Activated B cell treated with CpG ODN at 0.5 μM for 24 hours (primary cell): Measurements from ENCODE around the gene PLD4. TPM values are rescaled to one million over a fixed set of nuclear protein-coding genes. Genes with fewer than 3 reads are reported as not detected.
"Not testable (repeated sequence)": the region's sequence is repeated elsewhere in the genome, so short reads cannot be mapped to it uniquely, and the experiment has no call there.

Experiments
- ATAC-seq: fragments of 200-7000 bp; cut with Tn5 transposase; one replicate; pipeline ENCODE4 v1.10.0; 2021; ENCODE audit warnings: low read depth, mild to moderate bottlenecking, moderate library complexity
- CTCF ChIA-PET: fragments of 350-600 bp; sonication (Branson Sonifier 250); formaldehyde crosslinking; loops from one replicate; lab custom pipeline; 2021; ENCODE audit warnings: antibody characterized with exemption; lab: Charles Lee
- POLR2A ChIA-PET: fragments of 350-600 bp; sonication (Branson Sonifier 250); formaldehyde crosslinking; loops from one replicate; lab custom pipeline; 2021; ENCODE audit warnings: antibody characterized with exemption; lab: Charles Lee
- DNase-seq: peaks from one replicate; pipeline ENCODE4 v3.0.0; 2022
- H3K27ac Mint-ChIP-seq: one replicate; pipeline ENCODE4 v1.8.0; 2020; ENCODE audit warnings: mixed read lengths
- H3K27me3 Mint-ChIP-seq: one replicate; pipeline ENCODE4 v1.8.0; 2021; ENCODE audit warnings: mixed read lengths
- H3K36me3 Mint-ChIP-seq: one replicate; pipeline ENCODE4 v1.8.0; 2021; ENCODE audit warnings: low read depth, mixed read lengths
- H3K4me1 Mint-ChIP-seq: one replicate; pipeline ENCODE4 v1.8.0; 2021; ENCODE audit warnings: mixed read lengths
- H3K4me3 Mint-ChIP-seq: one replicate; pipeline ENCODE4 v1.8.0; 2020; ENCODE audit warnings: mild to moderate bottlenecking, mixed read lengths
- H3K9me3 Mint-ChIP-seq: one replicate; pipeline ENCODE4 v1.8.0; 2020; ENCODE audit warnings: mixed read lengths
- intact Hi-C: fragments of 100-400 bp; cut with micrococcal nuclease; formaldehyde crosslinking; loops from one replicate; pipeline ENCODE4 v1.15.1; 2024
- total RNA-seq: library from RNA; stranded (reverse); gene quantifications from 2 replicates; pipeline ENCODE4 v1.2.3, GENCODE V29; 2022
- TF ChIP-seq, protein P1 (sequence below): fragments of 200-600 bp; IDR thresholded peaks from one replicate; pipeline ENCODE4 v1.8.0; 2022; ENCODE audit warnings: antibody characterized with exemption, mild to moderate bottlenecking

Gene PLD4
- total RNA-seq, 1 donor from 2014 or later: 473 TPM

DNA sequence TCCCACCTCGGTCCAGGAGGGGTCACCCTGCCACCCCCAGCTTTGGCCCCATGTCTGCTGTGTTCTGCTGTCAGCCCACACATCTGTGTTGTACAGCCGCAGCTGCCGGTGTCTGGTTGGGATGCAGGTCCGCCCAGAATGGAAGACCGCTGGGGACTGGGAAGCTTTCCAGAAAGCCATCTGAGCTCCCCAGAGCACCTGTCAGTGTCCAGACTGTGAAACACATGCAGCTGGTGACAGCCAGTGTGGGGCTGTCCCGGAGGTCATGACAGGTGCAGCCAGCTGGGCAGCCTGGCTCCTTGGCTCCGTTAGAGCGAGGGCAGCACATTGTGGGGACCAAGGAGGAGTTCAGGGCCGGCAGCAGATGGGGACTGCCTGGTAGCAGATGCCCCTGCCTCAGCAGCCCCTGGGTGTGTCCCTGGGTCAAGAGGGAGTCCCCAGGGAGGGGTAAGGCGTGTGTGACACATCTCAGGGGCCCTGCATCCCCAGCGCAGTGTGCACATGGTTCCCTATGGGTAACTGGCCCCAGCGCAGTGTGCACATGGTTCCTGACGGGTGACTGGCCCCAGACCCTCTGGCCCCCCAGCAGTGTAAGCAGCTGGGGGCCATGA, 43.2 kb upstream of the PLD4 start:
- no peaks in the 10 kb centered on the region for H3K9me3 Mint-ChIP-seq

DNA sequence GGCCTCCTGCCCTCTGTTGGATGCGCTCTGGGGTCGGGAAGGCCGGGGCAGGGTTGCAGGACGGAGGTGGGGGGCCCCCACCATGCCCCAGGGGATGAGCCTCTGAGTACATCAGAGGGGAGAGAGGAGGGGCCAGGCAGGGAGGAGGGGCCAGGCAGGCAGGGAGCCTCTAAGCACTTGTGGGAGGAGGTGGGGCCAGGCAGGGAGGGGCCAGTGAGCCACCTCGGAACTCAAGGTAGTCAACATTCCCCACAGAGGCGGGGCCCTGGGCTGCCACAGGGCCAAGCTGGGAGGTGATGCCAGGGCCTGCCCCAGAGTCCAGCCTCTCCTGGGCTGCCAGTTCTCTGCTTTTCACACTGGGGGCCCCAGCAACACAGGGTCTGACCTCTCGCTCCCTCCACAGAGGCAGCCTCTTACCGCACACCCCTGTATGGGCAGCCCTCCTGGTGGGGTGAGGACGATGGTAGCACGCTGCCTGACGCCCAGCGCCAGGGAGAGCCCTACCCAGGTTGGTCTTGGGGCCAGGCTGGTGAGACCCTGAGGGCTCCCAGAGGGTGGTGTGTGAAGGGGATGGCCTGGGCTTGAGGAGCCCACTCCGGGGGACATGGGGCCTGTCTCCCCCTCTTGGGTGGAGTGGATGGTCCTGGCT, 42.2 kb upstream of the PLD4 start:
- POLR2A ChIA-PET: no interaction called here
- no peak overlapping the region for H3K27ac Mint-ChIP-seq
- no peaks in the 10 kb centered on the region for H3K9me3 Mint-ChIP-seq
- H3K4me1 Mint-ChIP-seq: no peaks in the 10 kb centered on the region
- peak; percentile 85 for ATAC-seq
- intact Hi-C loops: no loop called here
- CTCF ChIA-PET: no interaction called here
- DNase-seq: no peak
- TF ChIP-seq, protein P1, sequence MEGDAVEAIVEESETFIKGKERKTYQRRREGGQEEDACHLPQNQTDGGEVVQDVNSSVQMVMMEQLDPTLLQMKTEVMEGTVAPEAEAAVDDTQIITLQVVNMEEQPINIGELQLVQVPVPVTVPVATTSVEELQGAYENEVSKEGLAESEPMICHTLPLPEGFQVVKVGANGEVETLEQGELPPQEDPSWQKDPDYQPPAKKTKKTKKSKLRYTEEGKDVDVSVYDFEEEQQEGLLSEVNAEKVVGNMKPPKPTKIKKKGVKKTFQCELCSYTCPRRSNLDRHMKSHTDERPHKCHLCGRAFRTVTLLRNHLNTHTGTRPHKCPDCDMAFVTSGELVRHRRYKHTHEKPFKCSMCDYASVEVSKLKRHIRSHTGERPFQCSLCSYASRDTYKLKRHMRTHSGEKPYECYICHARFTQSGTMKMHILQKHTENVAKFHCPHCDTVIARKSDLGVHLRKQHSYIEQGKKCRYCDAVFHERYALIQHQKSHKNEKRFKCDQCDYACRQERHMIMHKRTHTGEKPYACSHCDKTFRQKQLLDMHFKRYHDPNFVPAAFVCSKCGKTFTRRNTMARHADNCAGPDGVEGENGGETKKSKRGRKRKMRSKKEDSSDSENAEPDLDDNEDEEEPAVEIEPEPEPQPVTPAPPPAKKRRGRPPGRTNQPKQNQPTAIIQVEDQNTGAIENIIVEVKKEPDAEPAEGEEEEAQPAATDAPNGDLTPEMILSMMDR: no peak
- H3K4me3 Mint-ChIP-seq: no peak overlapping the region
- peaks cover 4% of the 10 kb centered on the region for H3K27me3 Mint-ChIP-seq
- no peaks in the 10 kb centered on the region for H3K36me3 Mint-ChIP-seq

More for the DNA sequence above, 43.2 kb upstream of the PLD4 start:
- ATAC-seq (no peak), DNase-seq (no peak)
- POLR2A ChIA-PET: no interaction called here
- Mint-ChIP-seq H3K36me3 (no peaks in the 10 kb centered on the region), H3K4me3 (no peak overlapping the region), H3K27ac (no peak overlapping the region), H3K4me1 (no peaks in the 10 kb centered on the region), H3K27me3 (peaks cover 4% of the 10 kb centered on the region)
- TF ChIP-seq, protein P1: no peak
- CTCF ChIA-PET: no interaction called here
- intact Hi-C loops: no loop called here

DNA sequence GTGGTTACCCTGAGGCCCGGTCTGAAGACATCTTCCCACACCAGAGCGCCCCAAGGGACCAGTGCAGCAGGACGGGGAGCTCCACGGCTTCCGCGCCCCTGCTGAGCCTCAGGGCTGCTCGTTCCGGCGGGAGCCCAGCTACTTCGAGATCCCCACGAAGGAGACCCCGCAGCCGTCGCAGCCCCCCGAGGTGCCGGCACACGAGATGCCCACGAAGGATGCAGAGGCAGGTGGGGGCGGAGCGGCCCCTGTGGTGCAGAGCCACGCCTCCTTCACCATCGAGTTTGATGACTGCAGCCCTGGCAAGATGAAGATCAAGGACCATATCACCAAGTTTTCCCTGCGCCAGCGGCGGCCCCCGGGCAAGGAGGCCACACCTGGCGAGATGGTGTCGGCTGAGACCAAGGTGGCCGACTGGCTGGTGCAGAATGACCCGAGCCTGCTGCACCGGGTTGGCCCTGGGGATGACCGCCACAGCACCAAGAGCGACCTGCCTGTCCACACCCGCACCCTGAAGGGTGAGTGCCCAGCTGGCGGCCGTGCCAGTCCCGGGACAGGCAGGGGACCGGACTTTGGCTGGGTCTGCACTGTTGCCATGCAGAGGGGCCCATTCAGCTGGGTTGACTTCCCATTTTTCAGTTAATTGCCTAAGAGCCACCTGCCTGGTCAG, 41.6 kb upstream of the PLD4 start:
- DNase-seq: no peak
- H3K4me3 Mint-ChIP-seq: no peak overlapping the region
- POLR2A ChIA-PET: no interaction called here
- no peaks in the 10 kb centered on the region for H3K4me1 Mint-ChIP-seq
- TF ChIP-seq, protein P1: no peak
- H3K27me3 Mint-ChIP-seq: peaks cover 4% of the 10 kb centered on the region
- H3K36me3 Mint-ChIP-seq: no peaks in the 10 kb centered on the region
- H3K27ac Mint-ChIP-seq: no peak overlapping the region
- H3K9me3 Mint-ChIP-seq: no peaks in the 10 kb centered on the region
- no peak for ATAC-seq
- CTCF ChIA-PET: no interaction called here
- intact Hi-C loops: no loop called here

DNA sequence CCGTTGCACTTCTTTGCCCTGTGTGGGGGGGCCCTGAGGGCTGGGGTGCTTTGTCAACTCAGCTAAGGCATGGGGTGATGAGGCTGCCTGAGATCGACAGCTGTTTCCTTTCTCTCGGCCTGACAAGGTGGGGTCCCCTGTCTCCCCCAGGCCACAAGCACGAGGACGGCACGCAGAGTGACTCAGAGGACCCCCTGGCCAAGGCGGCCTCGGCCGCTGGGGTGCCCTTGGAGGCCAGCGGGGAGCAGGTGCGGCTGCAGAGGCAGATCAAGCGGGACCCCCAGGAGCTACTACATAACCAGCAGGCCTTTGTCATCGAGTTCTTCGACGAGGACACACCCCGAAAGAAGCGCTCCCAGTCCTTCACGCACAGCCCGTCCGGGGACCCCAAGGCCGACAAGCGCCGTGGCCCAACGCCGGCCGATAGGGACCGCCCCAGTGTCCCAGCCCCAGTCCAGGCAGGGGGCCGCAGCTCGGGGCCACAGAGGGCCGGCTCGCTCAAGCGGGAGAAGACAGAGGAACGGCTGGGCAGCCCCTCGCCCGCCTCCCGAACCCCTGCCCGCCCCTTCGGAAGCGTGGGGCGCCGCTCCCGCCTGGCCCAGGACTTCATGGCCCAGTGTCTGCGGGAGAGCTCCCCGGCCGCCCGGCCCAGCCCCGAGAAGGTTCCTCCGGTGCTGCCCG, 40.9 kb upstream of the PLD4 start:
- DNase-seq: no peak
- no peak overlapping the region for H3K4me3 Mint-ChIP-seq
- ATAC-seq: no peak
- H3K4me1 Mint-ChIP-seq: no peaks in the 10 kb centered on the region
- H3K27me3 Mint-ChIP-seq: peaks cover 4% of the 10 kb centered on the region
- H3K9me3 Mint-ChIP-seq: no peaks in the 10 kb centered on the region
- intact Hi-C loops: no loop called here
- H3K27ac Mint-ChIP-seq: no peak overlapping the region
- ChIA-PET CTCF (no interaction called here), POLR2A (no interaction called here)
- TF ChIP-seq, protein P1: no peak
- H3K36me3 Mint-ChIP-seq: no peaks in the 10 kb centered on the region

DNA sequence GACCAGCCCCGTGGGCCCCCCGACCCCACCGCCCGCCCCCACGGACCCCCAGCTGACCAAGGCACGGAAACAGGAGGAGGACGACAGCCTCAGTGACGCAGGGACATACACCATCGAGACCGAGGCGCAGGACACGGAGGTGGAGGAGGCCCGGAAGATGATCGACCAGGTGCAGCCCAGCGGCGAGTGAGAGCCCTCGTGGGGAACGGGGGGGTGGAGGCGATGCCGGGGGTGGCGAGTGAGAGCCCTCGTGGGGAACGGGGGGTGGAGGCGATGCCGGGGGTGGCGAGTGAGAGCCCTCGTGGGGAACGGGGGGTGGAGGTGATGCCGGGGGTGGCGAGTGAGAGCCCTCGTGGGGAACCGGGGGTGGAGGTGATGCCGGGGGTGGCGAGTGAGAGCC, 40.3 kb upstream of the PLD4 start:
- POLR2A ChIA-PET, H3K27ac Mint-ChIP-seq, DNase-seq, intact Hi-C loops, ATAC-seq, H3K4me3 Mint-ChIP-seq, CTCF ChIA-PET, H3K9me3 Mint-ChIP-seq, H3K36me3 Mint-ChIP-seq, H3K4me1 Mint-ChIP-seq, H3K27me3 Mint-ChIP-seq: not testable (repeated sequence)
